Urinary bladder (tissue), 4 donors: Measurements from ENCODE around the gene SDR42E2. TPM values are rescaled to one million over a fixed set of nuclear protein-coding genes. Genes with fewer than 3 reads are reported as not detected.
A peak's percentile ranks its signal among the peaks of the same experiment; 100 is the strongest.

Source experiments
- DNase-seq: peaks from one replicate; pipeline ENCODE4 v3.0.0-alpha.2; 2015; ENCODE audit errors: extremely low spot score
- H3K27ac ChIP-seq: one replicate; pipeline ENCODE4 v1.5.1; 2013; ENCODE audit warnings: low read depth, mild to moderate bottlenecking, moderate library complexity
- H3K36me3 ChIP-seq: one replicate; pipeline ENCODE4 v1.6.1; 2013; ENCODE audit warnings: mild to moderate bottlenecking, moderate library complexity; ENCODE audit not compliant: insufficient read depth
- H3K4me1 ChIP-seq: one replicate; pipeline ENCODE4 v1.6.1; 2013; ENCODE audit warnings: mild to moderate bottlenecking, moderate library complexity; ENCODE audit not compliant: insufficient read depth
- H3K4me3 ChIP-seq: one replicate; pipeline ENCODE4 v1.5.1; 2013; ENCODE audit warnings: low read depth, low read length
- WGBS: extraction: QIAGEN DNeasy Blood & Tissue Kit; methylation state at CpG from one replicate; pipeline ENCODE4 v1.1.7; 2013; 5-methylcytosine and 5-hydroxymethylcytosine counted together
- polyA plus RNA-seq: library from polyadenylated mRNA; stranded (reverse); fragments of 200-250 nt; gene quantifications from one replicate; pipeline ENCODE4 v1.2.3, GENCODE V29; 2013
- total RNA-seq: library from RNA; depleted of rRNA; stranded (reverse); fragments of >200 nt; gene quantifications from one replicate; pipeline ENCODE4 v1.2.3, GENCODE V29; 2014
- donor health status: healthy with polysubstance abuse.
- donor health status: healthy.

Gene SDR42E2
- total and polyA plus RNA-seq, 2 donors, result not detected

- no peak overlapping the region for H3K27ac ChIP-seq
- H3K4me3 ChIP-seq, result no peak overlapping the region
- DNase-seq, result peak; percentile 26
- H3K4me1 ChIP-seq, result peaks cover 1% of the 10 kb centered on the region
- no peaks in the 10 kb centered on the region for H3K36me3 ChIP-seq
- WGBS, result 40% methylated on average over 3 of the region's 3 CpGs
These were observed 77.9 kb downstream of the SDR42E2 start for GRCh38 chr16:22240023-22240710.

Other genes with a start within 250 kb of the SDR42E2 start
- gene UQCRC2, start 209.1 kb upstream of the SDR42E2 start, total RNA-seq, result 224 TPM
- 205 TPM for gene UQCRC2, start 209.1 kb upstream of the SDR42E2 start, polyA plus RNA-seq
- gene PDZD9, start 161.4 kb upstream of the SDR42E2 start, total RNA-seq, result not detected
- 0.08 TPM for gene PDZD9, start 161.4 kb upstream of the SDR42E2 start, polyA plus RNA-seq
- 33.2 TPM for gene MOSMO, start 154.4 kb upstream of the SDR42E2 start, total RNA-seq
- gene MOSMO, start 154.4 kb upstream of the SDR42E2 start, polyA plus RNA-seq, result 15.2 TPM
- gene VWA3A, start 70.0 kb upstream of the SDR42E2 start, total RNA-seq, result 0.11 TPM
- gene VWA3A, start 70.0 kb upstream of the SDR42E2 start, polyA plus RNA-seq, result 0.05 TPM
- gene EEF2K, start 43.8 kb downstream of the SDR42E2 start, total RNA-seq, result 37.2 TPM
- gene EEF2K, start 43.8 kb downstream of the SDR42E2 start, polyA plus RNA-seq, result 26.6 TPM
- gene POLR3E, start 134.9 kb downstream of the SDR42E2 start, total RNA-seq, result 31.9 TPM
- 26.2 TPM for gene POLR3E, start 134.9 kb downstream of the SDR42E2 start, polyA plus RNA-seq
- gene CDR2, start 212.1 kb downstream of the SDR42E2 start, total RNA-seq, result 48.6 TPM
- gene CDR2, start 212.1 kb downstream of the SDR42E2 start, polyA plus RNA-seq, result 22.9 TPM